Esophagus muscularis mucosa (tissue), 4 donors: Measurements from ENCODE around the gene GPR173. TPM values are rescaled to one million over a fixed set of nuclear protein-coding genes. Genes with fewer than 3 reads are reported as not detected.

Experiments
- DNase-seq: peaks from one replicate; pipeline ENCODE4 v3.0.0-alpha.2; 2017; ENCODE audit errors: extremely low spot score
- H3K27ac ChIP-seq, 4 donors: fragments of 200-600 bp; sonication (generic); replicated peaks in 1 of 4; 1 replicate in 3 of 4; 2 replicates in 1 of 4; pipeline ENCODE4 v1.5.1; 2016 to 2019; ENCODE audit warnings: mild to moderate bottlenecking in 1 of 4
- H3K27me3 ChIP-seq, 4 donors: fragments of 200-600 bp; sonication (generic); one replicate each; pipeline versions ENCODE4 v1.5.1 to v1.6.0; 2016 to 2019
- H3K36me3 ChIP-seq, 4 donors: fragments of 200-600 bp; sonication (generic); one replicate each; pipeline ENCODE4 v1.5.1; 2016 to 2019
- H3K4me1 ChIP-seq, 4 donors: fragments of 200-600 bp; sonication (generic); one replicate each; pipeline ENCODE4 v1.5.1; 2016 to 2019
- H3K4me3 ChIP-seq, 4 donors: fragments of 200-600 bp; sonication (generic); 1 replicate in 2 of 4; 2 replicates in 2 of 4; pipeline ENCODE4 v1.5.1; 2016 to 2019; ENCODE audit warnings: mild to moderate bottlenecking in 4 of 4, moderate library complexity in 1 of 4
- H3K9me3 ChIP-seq, 4 donors: fragments of 200-600 bp; sonication (generic); 1 replicate in 3 of 4; 2 replicates in 1 of 4; pipeline ENCODE4 v1.5.1; 2016 to 2019
- EP300 ChIP-seq: sonication (generic); formaldehyde crosslinking; IDR thresholded peaks from one replicate; pipeline ENCODE4 v1.6.1; 2017; ENCODE audit warnings: antibody characterized with exemption
- POLR2A ChIP-seq: fragments of 450-650 bp; IDR thresholded peaks from one replicate; pipeline ENCODE4 v1.6.1; 2017; ENCODE audit warnings: antibody characterized with exemption, moderate library complexity, mild to moderate bottlenecking, low read depth
- POLR2AphosphoS5 ChIP-seq, 2 donors: sonication (generic); formaldehyde crosslinking; IDR thresholded peaks; one replicate each; pipeline ENCODE4 v1.6.1; 2017; ENCODE audit warnings: antibody characterized with exemption in 2 of 2
- WGBS: methylation state at CpG from one replicate; pipeline ENCODE4 v1.1.5; 2018; 5-methylcytosine and 5-hydroxymethylcytosine counted together
- intact Hi-C: fragments of 100-400 bp; cut with DNase I; formaldehyde crosslinking; loops from one replicate; pipeline ENCODE4 v1.15.1; 2023
- total RNA-seq, 4 donors: library from RNA; depleted of rRNA; stranded (reverse); fragments of >200 nt; gene quantifications; one replicate each; pipeline versions ENCODE4 v1.1.0 to v1.2.1, GENCODE V29; 2016
- TF ChIP-seq, protein P1 (sequence below), 3 experiments: fragments of 200-600 bp in 2 of 3; fragments of 450-650 bp in 1 of 3; sonication (generic) in 2 of 3; IDR thresholded peaks; one replicate each; pipeline ENCODE4 v1.5.1; 2017 to 2019; ENCODE audit warnings: antibody characterized with exemption in 3 of 3, mild to moderate bottlenecking in 2 of 3, moderate library complexity in 1 of 3

GPR173 gene
- total RNA-seq, 4 donors from 2014 or later = 0.83 to 2.8 (median 0.90) TPM

DNA sequence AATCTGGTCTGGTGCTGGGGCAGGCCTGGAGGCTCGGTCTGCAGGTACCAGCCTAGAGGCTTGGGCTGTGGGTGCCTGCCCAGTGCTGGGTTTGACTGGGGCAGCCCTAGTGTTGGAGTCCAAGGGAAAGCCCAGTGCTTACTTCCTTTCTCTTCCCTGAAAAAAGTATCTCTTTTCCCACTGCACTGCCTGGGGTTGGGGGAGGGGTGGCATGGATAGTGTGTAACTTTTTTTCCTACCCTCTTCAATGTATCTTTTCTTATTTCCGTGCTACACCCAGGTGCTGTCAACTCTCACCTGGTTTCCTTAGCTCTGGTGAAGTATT lies 66.9 kb downstream of the GPR173 start:
- no peaks in the 10 kb centered on the region for H3K9me3 ChIP-seq
- no peaks in the 10 kb centered on the region for H3K27me3 ChIP-seq
- WGBS = 70% methylated on average over 1 of the region's 2 CpGs
- peak overlapping the region; percentile 63 to 74 (median 68) for H3K27ac ChIP-seq
- no peak overlapping the region for H3K4me3 ChIP-seq
- TF ChIP-seq POLR2A (no peak), POLR2AphosphoS5 (IDR thresholded peaks at IDR 0.05) (no peak), EP300 (no peak)
- TF ChIP-seq, protein P1, sequence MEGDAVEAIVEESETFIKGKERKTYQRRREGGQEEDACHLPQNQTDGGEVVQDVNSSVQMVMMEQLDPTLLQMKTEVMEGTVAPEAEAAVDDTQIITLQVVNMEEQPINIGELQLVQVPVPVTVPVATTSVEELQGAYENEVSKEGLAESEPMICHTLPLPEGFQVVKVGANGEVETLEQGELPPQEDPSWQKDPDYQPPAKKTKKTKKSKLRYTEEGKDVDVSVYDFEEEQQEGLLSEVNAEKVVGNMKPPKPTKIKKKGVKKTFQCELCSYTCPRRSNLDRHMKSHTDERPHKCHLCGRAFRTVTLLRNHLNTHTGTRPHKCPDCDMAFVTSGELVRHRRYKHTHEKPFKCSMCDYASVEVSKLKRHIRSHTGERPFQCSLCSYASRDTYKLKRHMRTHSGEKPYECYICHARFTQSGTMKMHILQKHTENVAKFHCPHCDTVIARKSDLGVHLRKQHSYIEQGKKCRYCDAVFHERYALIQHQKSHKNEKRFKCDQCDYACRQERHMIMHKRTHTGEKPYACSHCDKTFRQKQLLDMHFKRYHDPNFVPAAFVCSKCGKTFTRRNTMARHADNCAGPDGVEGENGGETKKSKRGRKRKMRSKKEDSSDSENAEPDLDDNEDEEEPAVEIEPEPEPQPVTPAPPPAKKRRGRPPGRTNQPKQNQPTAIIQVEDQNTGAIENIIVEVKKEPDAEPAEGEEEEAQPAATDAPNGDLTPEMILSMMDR (IDR thresholded peaks at IDR 0.05) = no peak
- peaks cover 0 to 8% (median 0%) of the 10 kb centered on the region in 4 donors for H3K36me3 ChIP-seq
- H3K4me1 ChIP-seq = peaks cover 6 to 17% (median 13%) of the 10 kb centered on the region in 4 donors
- no peak for DNase-seq
- intact Hi-C loops = no loop called here

GRCh38 chrX:53116101-53116500 lies 67.5 kb downstream of the GPR173 start:
- peaks cover 0 to 8% (median 0%) of the 10 kb centered on the region in 4 donors for H3K36me3 ChIP-seq
- TF ChIP-seq POLR2AphosphoS5 (IDR thresholded peaks at IDR 0.05) = peak; percentile 28 to 56
- no peak for TF ChIP-seq EP300
- peak overlapping the region; percentile 63 to 74 (median 68) for H3K27ac ChIP-seq
- no peaks in the 10 kb centered on the region for H3K27me3 ChIP-seq
- peak overlapping the region in 3 of 4 donors; percentile 13 to 27 (median 15) for H3K4me3 ChIP-seq
- H3K9me3 ChIP-seq = no peaks in the 10 kb centered on the region
- WGBS = 48% methylated on average over 3 of the region's 3 CpGs
- intact Hi-C loops = no loop called here
- DNase-seq = no peak
- H3K4me1 ChIP-seq = peaks cover 6 to 17% (median 13%) of the 10 kb centered on the region in 4 donors

DNA sequence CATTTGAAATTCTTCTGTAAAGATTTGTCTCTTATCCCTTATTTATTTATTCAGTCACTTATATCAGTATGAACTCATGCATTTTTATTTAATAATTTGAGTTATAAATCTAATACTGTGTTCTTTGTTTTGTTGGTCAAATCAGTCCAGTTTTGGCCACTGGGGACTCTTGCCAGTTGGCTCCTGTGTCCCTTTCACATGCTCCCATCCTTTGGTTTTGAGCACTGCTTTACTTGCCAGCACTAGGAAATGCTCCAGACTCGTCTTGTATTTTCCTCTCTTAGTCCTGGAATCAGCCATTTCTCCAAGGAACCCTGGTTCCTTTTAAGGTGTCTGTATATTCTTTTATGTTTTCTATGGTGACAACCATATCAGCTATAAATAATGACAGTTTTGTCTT lies 73.4 kb downstream of the GPR173 start:
- DNase-seq = no peak
- WGBS = 23% methylated on average over 1 of the region's 1 CpG
- H3K4me1 ChIP-seq = peaks cover 0 to 3% (median 0%) of the 10 kb centered on the region in 4 donors
- no peak overlapping the region for H3K4me3 ChIP-seq
- intact Hi-C loops = no loop called here
- H3K27me3 ChIP-seq = no peaks in the 10 kb centered on the region
- TF ChIP-seq POLR2AphosphoS5 (IDR thresholded peaks at IDR 0.05) (no peak), EP300 (no peak), POLR2A (no peak)
- TF ChIP-seq, protein P1 (IDR thresholded peaks at IDR 0.05) = no peak
- no peak overlapping the region for H3K27ac ChIP-seq
- no peaks in the 10 kb centered on the region for H3K36me3 ChIP-seq
- peaks cover 0 to 11% (median 0%) of the 10 kb centered on the region in 4 donors for H3K9me3 ChIP-seq

DNA sequence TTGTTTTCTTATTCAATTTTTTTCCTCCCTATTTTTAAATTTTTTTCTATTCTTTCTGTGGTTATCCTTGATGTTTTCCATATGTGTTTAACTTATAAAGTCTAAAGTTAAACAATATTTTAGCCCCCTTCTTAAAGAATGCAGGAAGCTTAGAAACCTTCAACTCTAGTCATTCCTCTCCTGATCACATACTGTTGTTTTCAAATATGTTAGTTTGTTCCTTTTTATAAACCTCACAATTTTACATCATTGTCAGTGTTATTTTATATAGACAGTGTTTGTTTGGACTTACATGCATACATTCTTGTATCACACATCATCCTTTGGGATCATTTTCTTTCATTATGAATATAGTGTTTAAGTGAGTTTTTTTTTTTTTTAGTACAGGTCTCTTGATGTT lies 76.9 kb downstream of the GPR173 start:
- Histone ChIP-seq H3K9me3 (peaks cover 0 to 11% (median 0%) of the 10 kb centered on the region in 4 donors), H3K27ac (no peak overlapping the region), H3K36me3 (no peaks in the 10 kb centered on the region), H3K27me3 (no peaks in the 10 kb centered on the region), H3K4me1 (peaks cover 0 to 3% (median 0%) of the 10 kb centered on the region in 4 donors), H3K4me3 (no peak overlapping the region)
- TF ChIP-seq EP300 (no peak), POLR2A (no peak), POLR2AphosphoS5 (IDR thresholded peaks at IDR 0.05) (no peak)
- TF ChIP-seq, protein P1 (IDR thresholded peaks at IDR 0.05) = no peak
- DNase-seq = no peak
- intact Hi-C loops = no loop called here

DNA sequence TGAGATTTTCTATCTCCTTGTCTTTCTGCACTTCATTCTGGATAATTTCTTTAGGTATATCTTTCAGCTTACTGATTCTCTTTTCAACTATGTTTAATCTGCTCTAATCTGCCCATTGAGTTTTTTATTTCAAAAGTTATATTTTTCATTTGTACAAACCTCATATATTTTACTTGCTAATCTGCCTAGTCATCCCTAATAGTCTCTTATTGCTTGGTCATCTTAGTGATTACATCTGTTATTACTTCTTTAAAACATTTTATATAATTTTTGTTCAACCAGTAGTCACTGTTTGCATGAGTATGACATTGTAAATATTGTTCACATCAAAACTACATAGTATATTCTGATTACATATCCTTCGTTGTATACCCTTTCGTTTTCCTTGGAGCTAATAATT lies 77.8 kb downstream of the GPR173 start:
- Histone ChIP-seq H3K4me3 (no peak overlapping the region), H3K9me3 (peaks cover 0 to 11% (median 0%) of the 10 kb centered on the region in 4 donors), H3K27me3 (no peaks in the 10 kb centered on the region), H3K36me3 (no peaks in the 10 kb centered on the region), H3K27ac (no peak overlapping the region), H3K4me1 (peaks cover 0 to 3% (median 0%) of the 10 kb centered on the region in 4 donors)
- DNase-seq = no peak
- TF ChIP-seq EP300 (no peak), POLR2A (no peak), POLR2AphosphoS5 (IDR thresholded peaks at IDR 0.05) (no peak)
- TF ChIP-seq, protein P1 (IDR thresholded peaks at IDR 0.05) = no peak
- 89% methylated on average over 2 of the region's 2 CpGs for WGBS
- intact Hi-C loops = no loop called here
